Raji (cell line): ENCODE measurements around the gene SIRT4.
A peak's percentile ranks its signal among the peaks of the same experiment; 100 is the strongest.

Source experiments
- POLR2A ChIP-seq: IDR thresholded peaks from 2 replicates; pipeline ENCODE4 v1.6.1; 2011; ENCODE audit warnings: low read depth, low read length, control low read depth; ENCODE audit not compliant: insufficient read depth

SIRT4 gene

GRCh38 chr12:120301962-120302815 lies at the start of gene SIRT4:
TSS of gene SIRT4 (plus strand) at chr12:120302321. CDS start at chr12:120303562, 1,241 bp downstream.
- TF ChIP-seq POLR2A: peak; percentile 61

- no peak for TF ChIP-seq POLR2A
Observed at GRCh38 chr12:120254809-120255208, 47.3 kb upstream of the SIRT4 start.

- TF ChIP-seq POLR2A: no peak
Observed at GRCh38 chr12:120257041-120257821, 44.9 kb upstream of the SIRT4 start.

GRCh38 chr12:120258323-120258896 lies 43.7 kb upstream of the SIRT4 start:
- no peak for TF ChIP-seq POLR2A

GRCh38 chr12:120259418-120260202 lies 42.5 kb upstream of the SIRT4 start:
- TF ChIP-seq POLR2A: no peak

GRCh38 chr12:120260607-120261006 lies 41.5 kb upstream of the SIRT4 start:
- no peak for TF ChIP-seq POLR2A

GRCh38 chr12:120261951-120262851 lies 39.9 kb upstream of the SIRT4 start:
- no peak for TF ChIP-seq POLR2A

GRCh38 chr12:120262852-120263747 lies 39.0 kb upstream of the SIRT4 start:
- TF ChIP-seq POLR2A: no peak

- no peak for TF ChIP-seq POLR2A
Observed at GRCh38 chr12:120263748-120264085, 38.4 kb upstream of the SIRT4 start.

- no peak for TF ChIP-seq POLR2A
Observed at GRCh38 chr12:120264086-120264903, 37.8 kb upstream of the SIRT4 start.

- no peak for TF ChIP-seq POLR2A
Observed at GRCh38 chr12:120264904-120265472, 37.1 kb upstream of the SIRT4 start.

GRCh38 chr12:120265473-120266179 lies 36.5 kb upstream of the SIRT4 start, which contains the start of gene PXN:
TSS of gene PXN (minus strand) at chr12:120265730. CDS start at chr12:120265629, 101 bp downstream.
- peak; percentile 59 for TF ChIP-seq POLR2A
